MM.1S (cell line): ENCODE measurements around the gene FRMPD2.

Experiments
- DNase-seq: peaks from one replicate; pipeline ENCODE4 v3.0.0-alpha.2; 2015
- H2AFZ ChIP-seq: fragments of 300-600 bp; sonication (generic); 2 replicates; pipeline ENCODE4 v1.6.0; 2016; ENCODE audit warnings: antibody characterized with exemption, low read length
- H3F3A ChIP-seq: fragments of 300-600 bp; sonication (generic); 2 replicates; pipeline ENCODE4 v1.6.1; 2016; ENCODE audit warnings: mild to moderate bottlenecking, antibody characterized with exemption, low read length, moderate library complexity, mixed read lengths; ENCODE audit not compliant: insufficient read depth
- H3K27ac ChIP-seq: fragments of 300-600 bp; sonication (generic); 2 replicates; pipeline ENCODE4 v1.5.1; 2016; ENCODE audit warnings: mild to moderate bottlenecking, low read length
- H3K27me3 ChIP-seq: fragments of 300-600 bp; sonication (generic); replicated peaks from 2 replicates; pipeline ENCODE4 v1.6.0; 2016; ENCODE audit warnings: low read length; ENCODE audit not compliant: insufficient read depth
- H3K36me3 ChIP-seq: fragments of 300-600 bp; sonication (generic); replicated peaks from 2 replicates; pipeline ENCODE4 v1.6.1; 2016; ENCODE audit warnings: mild to moderate bottlenecking, low read length, mixed read lengths; ENCODE audit not compliant: insufficient read depth
- H3K4me1 ChIP-seq: fragments of 300-600 bp; sonication (generic); 2 replicates; pipeline ENCODE4 v1.6.1; 2016; ENCODE audit warnings: low read length, mixed read lengths
- H3K4me2 ChIP-seq: fragments of 300-600 bp; sonication (generic); 2 replicates; pipeline ENCODE4 v1.6.0; 2016; ENCODE audit warnings: low read depth, low read length
- H3K4me3 ChIP-seq: fragments of 300-600 bp; sonication (generic); 2 replicates; pipeline ENCODE4 v1.5.1; 2016; ENCODE audit warnings: low read length, mixed read lengths
- H3K79me2 ChIP-seq: fragments of 300-600 bp; sonication (generic); 2 replicates; pipeline ENCODE4 v1.6.1; 2016; ENCODE audit warnings: mixed run types, low read length, mixed read lengths
- H3K9ac ChIP-seq: fragments of 300-600 bp; sonication (generic); 2 replicates; pipeline ENCODE4 v1.6.1; 2016; ENCODE audit warnings: low read length, mixed read lengths
- H3K9me2 ChIP-seq: fragments of 300-600 bp; sonication (generic); replicated peaks from 2 replicates; pipeline ENCODE4 v1.6.1; 2016; ENCODE audit warnings: mild to moderate bottlenecking, low read length, mixed read lengths; ENCODE audit not compliant: insufficient read depth
- H3K9me3 ChIP-seq: fragments of 300-600 bp; sonication (generic); replicated peaks from 2 replicates; pipeline ENCODE4 v1.6.1; 2016; ENCODE audit warnings: mild to moderate bottlenecking, low read length, mixed read lengths; ENCODE audit not compliant: insufficient read depth
- H4K20me1 ChIP-seq: fragments of 300-600 bp; sonication (generic); 2 replicates; pipeline ENCODE4 v1.6.1; 2016; ENCODE audit warnings: mild to moderate bottlenecking, low read length, moderate library complexity, mixed read lengths; ENCODE audit not compliant: insufficient read depth
- EZH2 ChIP-seq: fragments of 300-600 bp; sonication (generic); optimal IDR thresholded peaks from 2 replicates; pipeline ENCODE3; 2017; ENCODE audit warnings: low read depth, mild to moderate bottlenecking, antibody characterized with exemption, low read length, mixed read lengths
- EZH2phosphoT487 ChIP-seq: fragments of 300-600 bp; sonication (generic); IDR thresholded peaks from 2 replicates; pipeline ENCODE4 v1.6.1; 2018; ENCODE audit warnings: antibody characterized with exemption, low read length
- TF ChIP-seq, protein P1 (sequence below): fragments of 300-600 bp; sonication (generic); IDR thresholded peaks from 2 replicates; pipeline ENCODE4 v1.5.1; 2016; ENCODE audit warnings: antibody characterized with exemption, low read length, mixed read lengths

The FRMPD2 gene

DNA sequence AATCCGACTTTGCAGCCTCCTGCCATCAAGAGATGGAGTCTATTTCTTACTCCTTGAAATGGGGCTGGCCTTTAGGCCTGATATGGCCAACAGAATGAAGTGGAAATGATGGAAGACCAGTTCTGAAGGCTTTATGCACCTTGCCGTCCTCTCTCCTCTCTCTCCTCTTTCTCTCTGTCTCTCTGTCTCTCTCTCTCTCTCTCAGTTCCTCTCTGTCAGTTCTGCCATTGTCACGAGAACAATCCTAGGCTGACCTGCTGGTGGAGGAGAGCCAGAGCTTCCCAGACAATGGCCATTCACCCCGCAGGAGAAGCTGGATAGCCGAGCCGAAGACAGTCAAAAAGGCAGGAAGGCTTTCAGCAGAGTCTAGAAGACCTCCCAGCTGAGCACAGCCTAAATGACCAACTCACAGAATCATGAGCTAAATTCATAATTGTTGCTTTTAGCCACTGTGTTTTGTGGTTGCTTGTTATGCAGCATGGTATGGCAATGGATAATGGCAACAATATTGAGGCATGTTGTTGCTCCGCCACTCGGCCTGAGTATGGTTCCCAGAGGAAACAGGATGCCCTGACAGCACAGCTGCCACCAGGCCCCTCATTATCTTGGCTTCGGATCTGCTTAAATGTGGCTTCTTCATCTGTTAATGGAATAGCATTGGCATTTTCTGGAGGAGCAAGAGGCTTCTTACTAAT is 35.5 kb downstream of the FRMPD2 start:
- Histone ChIP-seq H3K9me2 (no peaks in the 10 kb centered on the region), H3K36me3 (no peaks in the 10 kb centered on the region)
- TF ChIP-seq EZH2phosphoT487, result no peak
- TF ChIP-seq, protein P1, sequence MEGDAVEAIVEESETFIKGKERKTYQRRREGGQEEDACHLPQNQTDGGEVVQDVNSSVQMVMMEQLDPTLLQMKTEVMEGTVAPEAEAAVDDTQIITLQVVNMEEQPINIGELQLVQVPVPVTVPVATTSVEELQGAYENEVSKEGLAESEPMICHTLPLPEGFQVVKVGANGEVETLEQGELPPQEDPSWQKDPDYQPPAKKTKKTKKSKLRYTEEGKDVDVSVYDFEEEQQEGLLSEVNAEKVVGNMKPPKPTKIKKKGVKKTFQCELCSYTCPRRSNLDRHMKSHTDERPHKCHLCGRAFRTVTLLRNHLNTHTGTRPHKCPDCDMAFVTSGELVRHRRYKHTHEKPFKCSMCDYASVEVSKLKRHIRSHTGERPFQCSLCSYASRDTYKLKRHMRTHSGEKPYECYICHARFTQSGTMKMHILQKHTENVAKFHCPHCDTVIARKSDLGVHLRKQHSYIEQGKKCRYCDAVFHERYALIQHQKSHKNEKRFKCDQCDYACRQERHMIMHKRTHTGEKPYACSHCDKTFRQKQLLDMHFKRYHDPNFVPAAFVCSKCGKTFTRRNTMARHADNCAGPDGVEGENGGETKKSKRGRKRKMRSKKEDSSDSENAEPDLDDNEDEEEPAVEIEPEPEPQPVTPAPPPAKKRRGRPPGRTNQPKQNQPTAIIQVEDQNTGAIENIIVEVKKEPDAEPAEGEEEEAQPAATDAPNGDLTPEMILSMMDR, result no peak
- TF ChIP-seq EZH2, result no peak

GRCh38 chr10:48237259-48238250 is 36.9 kb downstream of the FRMPD2 start:
- Histone ChIP-seq H3K9me3 (no peaks in the 10 kb centered on the region), H3K9ac (no peak overlapping the region), H3K36me3 (no peaks in the 10 kb centered on the region), H4K20me1 (no peaks in the 10 kb centered on the region), H3K27ac (no peak overlapping the region), H3K4me3 (no peak overlapping the region), H2AFZ (no peak overlapping the region), H3K4me2 (no peak overlapping the region), H3K9me2 (no peaks in the 10 kb centered on the region), H3K27me3 (no peaks in the 10 kb centered on the region), H3K79me2 (no peaks in the 10 kb centered on the region), H3F3A (no peaks in the 10 kb centered on the region), H3K4me1 (no peaks in the 10 kb centered on the region)
- no peak for TF ChIP-seq EZH2
- TF ChIP-seq, protein P1, result no peak
- TF ChIP-seq EZH2phosphoT487, result no peak
- DNase-seq, result no peak

More for the DNA sequence above, 35.5 kb downstream of the FRMPD2 start:
- no peak overlapping the region for H2AFZ ChIP-seq
- H3K9ac ChIP-seq, result no peak overlapping the region
- no peaks in the 10 kb centered on the region for H3F3A ChIP-seq
- no peaks in the 10 kb centered on the region for H3K9me3 ChIP-seq
- H3K27ac ChIP-seq, result no peak overlapping the region
- no peaks in the 10 kb centered on the region for H4K20me1 ChIP-seq
- H3K4me1 ChIP-seq, result no peaks in the 10 kb centered on the region
- DNase-seq, result no peak
- no peak overlapping the region for H3K4me3 ChIP-seq
- no peak overlapping the region for H3K4me2 ChIP-seq
- no peaks in the 10 kb centered on the region for H3K79me2 ChIP-seq
- H3K27me3 ChIP-seq, result no peaks in the 10 kb centered on the region

DNA sequence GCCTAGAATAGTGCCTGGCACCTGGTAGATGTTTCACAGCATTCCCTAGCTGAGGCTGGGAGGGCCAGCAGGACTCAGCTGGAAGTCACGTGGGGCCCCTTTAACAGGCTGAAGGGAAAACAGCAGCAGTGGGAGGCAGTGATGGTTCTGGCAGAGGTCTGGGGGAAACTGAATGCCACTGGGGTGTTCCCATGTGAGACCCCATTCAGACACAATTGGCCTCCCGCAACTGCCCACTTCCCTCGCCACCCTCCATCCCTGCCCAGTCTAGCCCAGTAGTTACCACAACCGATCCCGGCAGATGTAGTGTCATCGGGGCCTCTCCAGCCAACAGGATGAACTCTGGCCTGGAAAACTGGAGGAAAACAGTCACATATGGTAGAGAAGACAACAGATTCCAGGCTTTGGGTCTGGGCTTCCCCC is 38.3 kb downstream of the FRMPD2 start:
- no peaks in the 10 kb centered on the region for H3K27me3 ChIP-seq
- no peak overlapping the region for H3K4me2 ChIP-seq
- H3K9me2 ChIP-seq, result no peaks in the 10 kb centered on the region
- H3F3A ChIP-seq, result no peaks in the 10 kb centered on the region
- DNase-seq, result no peak
- no peak for TF ChIP-seq EZH2
- TF ChIP-seq EZH2phosphoT487, result no peak
- TF ChIP-seq, protein P1, result no peak
- H3K79me2 ChIP-seq, result no peaks in the 10 kb centered on the region
- H3K27ac ChIP-seq, result no peak overlapping the region
- no peak overlapping the region for H2AFZ ChIP-seq
- no peaks in the 10 kb centered on the region for H4K20me1 ChIP-seq
- H3K9ac ChIP-seq, result no peak overlapping the region
- H3K4me3 ChIP-seq, result no peak overlapping the region
- H3K36me3 ChIP-seq, result no peaks in the 10 kb centered on the region
- H3K4me1 ChIP-seq, result no peaks in the 10 kb centered on the region
- H3K9me3 ChIP-seq, result no peaks in the 10 kb centered on the region
